Mucosa of stomach (tissue), 1 donor: ENCODE data around the gene SPNS2.

Experiments used
- H3K27me3 ChIP-seq: one replicate; pipeline ENCODE4 v1.7.0; 2013; ENCODE audit warnings: mild to moderate bottlenecking, low read length; ENCODE audit not compliant: control insufficient read depth, insufficient read depth
- H3K36me3 ChIP-seq: one replicate; pipeline ENCODE4 v1.7.0; 2013; ENCODE audit warnings: low read length; ENCODE audit not compliant: control insufficient read depth, insufficient read depth
- H3K4me1 ChIP-seq: one replicate; pipeline ENCODE4 v1.7.0; 2013; ENCODE audit warnings: mild to moderate bottlenecking, low read length; ENCODE audit not compliant: control insufficient read depth, insufficient read depth
- H3K4me3 ChIP-seq: one replicate; pipeline ENCODE4 v1.7.0; 2013; ENCODE audit warnings: low read length
- H3K9ac ChIP-seq: one replicate; pipeline ENCODE4 v1.7.0; 2013; ENCODE audit warnings: mild to moderate bottlenecking, low read length, moderate library complexity
- H3K9me3 ChIP-seq: one replicate; pipeline ENCODE4 v1.7.0; 2013; ENCODE audit warnings: mild to moderate bottlenecking, low read length, moderate library complexity; ENCODE audit not compliant: control insufficient read depth
- donor health status: Pancreatic carcinoma.

SPNS2 gene

GRCh38 chr17:4519361-4519788, 20.7 kb downstream of the SPNS2 start:
- peaks cover 58% of the 10 kb centered on the region for H3K4me1 ChIP-seq

GRCh38 chr17:4520060-4520893, 21.6 kb downstream of the SPNS2 start:
- no peaks in the 10 kb centered on the region for H3K36me3 ChIP-seq
- no peak overlapping the region for H3K4me3 ChIP-seq
- H3K27me3 ChIP-seq: no peaks in the 10 kb centered on the region
- no peaks in the 10 kb centered on the region for H3K9me3 ChIP-seq
- H3K9ac ChIP-seq: peak overlapping the region; percentile 24
- peaks cover 49% of the 10 kb centered on the region for H3K4me1 ChIP-seq

More at GRCh38 chr17:4519361-4519788, 20.7 kb downstream of the SPNS2 start:
- no peaks in the 10 kb centered on the region for H3K27me3 ChIP-seq
- no peak overlapping the region for H3K4me3 ChIP-seq
- H3K36me3 ChIP-seq: no peaks in the 10 kb centered on the region
- peak overlapping the region; percentile 48 for H3K9ac ChIP-seq
- no peaks in the 10 kb centered on the region for H3K9me3 ChIP-seq

- H3K4me1 ChIP-seq: peaks cover 43% of the 10 kb centered on the region
- H3K9me3 ChIP-seq: no peaks in the 10 kb centered on the region
- no peaks in the 10 kb centered on the region for H3K27me3 ChIP-seq
- no peak overlapping the region for H3K4me3 ChIP-seq
- no peak overlapping the region for H3K9ac ChIP-seq
- H3K36me3 ChIP-seq: no peaks in the 10 kb centered on the region
Measured at GRCh38 chr17:4520894-4521600, 22.4 kb downstream of the SPNS2 start.

GRCh38 chr17:4522661-4523060, 24.0 kb downstream of the SPNS2 start:
- no peak overlapping the region for H3K9ac ChIP-seq
- H3K4me3 ChIP-seq: no peak overlapping the region
- no peaks in the 10 kb centered on the region for H3K9me3 ChIP-seq
- no peaks in the 10 kb centered on the region for H3K27me3 ChIP-seq
- H3K4me1 ChIP-seq: peaks cover 43% of the 10 kb centered on the region
- no peaks in the 10 kb centered on the region for H3K36me3 ChIP-seq

- Histone ChIP-seq H3K4me1 (peaks cover 39% of the 10 kb centered on the region), H3K9ac (no peak overlapping the region), H3K4me3 (no peak overlapping the region), H3K27me3 (no peaks in the 10 kb centered on the region), H3K36me3 (no peaks in the 10 kb centered on the region), H3K9me3 (no peaks in the 10 kb centered on the region)
Measured at GRCh38 chr17:4523946-4524345, 25.3 kb downstream of the SPNS2 start.

- no peaks in the 10 kb centered on the region for H3K27me3 ChIP-seq
- no peaks in the 10 kb centered on the region for H3K36me3 ChIP-seq
- H3K4me1 ChIP-seq: peaks cover 20% of the 10 kb centered on the region
- H3K9me3 ChIP-seq: no peaks in the 10 kb centered on the region
- H3K4me3 ChIP-seq: no peak overlapping the region
- H3K9ac ChIP-seq: no peak overlapping the region
Measured at GRCh38 chr17:4525691-4526397, 27.2 kb downstream of the SPNS2 start.

- Histone ChIP-seq H3K4me1 (peaks cover 8% of the 10 kb centered on the region), H3K36me3 (no peaks in the 10 kb centered on the region), H3K9me3 (no peaks in the 10 kb centered on the region), H3K27me3 (no peaks in the 10 kb centered on the region), H3K9ac (no peak overlapping the region), H3K4me3 (no peak overlapping the region)
Measured at GRCh38 chr17:4527134-4527533, 28.5 kb downstream of the SPNS2 start.

- Histone ChIP-seq H3K27me3 (no peaks in the 10 kb centered on the region), H3K4me3 (no peak overlapping the region), H3K9me3 (no peaks in the 10 kb centered on the region), H3K36me3 (no peaks in the 10 kb centered on the region), H3K9ac (no peak overlapping the region), H3K4me1 (peaks cover 2% of the 10 kb centered on the region)
Measured at GRCh38 chr17:4527566-4528125, 29.0 kb downstream of the SPNS2 start.

GRCh38 chr17:4529533-4530152, 31.0 kb downstream of the SPNS2 start:
- no peaks in the 10 kb centered on the region for H3K27me3 ChIP-seq
- H3K36me3 ChIP-seq: no peaks in the 10 kb centered on the region
- H3K9ac ChIP-seq: no peak overlapping the region
- H3K4me3 ChIP-seq: no peak overlapping the region
- no peaks in the 10 kb centered on the region for H3K9me3 ChIP-seq
- H3K4me1 ChIP-seq: peaks cover 16% of the 10 kb centered on the region

- no peaks in the 10 kb centered on the region for H3K27me3 ChIP-seq
- no peak overlapping the region for H3K4me3 ChIP-seq
- peaks cover 22% of the 10 kb centered on the region for H3K4me1 ChIP-seq
- no peaks in the 10 kb centered on the region for H3K36me3 ChIP-seq
- H3K9ac ChIP-seq: no peak overlapping the region
- H3K9me3 ChIP-seq: no peaks in the 10 kb centered on the region
Measured at GRCh38 chr17:4530799-4531730, 32.4 kb downstream of the SPNS2 start.
